Measurements from ENCODE around the gene C20orf96. TPM values are rescaled to one million over a fixed set of nuclear protein-coding genes. Genes with fewer than 3 reads are reported as not detected.

Gene C20orf96
- total and polyA plus RNA-seq, 2 donors (not counting 3 experiments of a cell fraction or from before 2014, with no cell fraction given), result 17.0 to 17.2 TPM

- peak; percentile 33 for FAIRE-seq
- DNase-seq (ENCODE audit: low read depth, low spot score), result no peak
- dilution Hi-C loops (cut with MboI; ENCODE audit: extremely low pct_ligation_motif_present, low sequenced_read_pairs) (no loop called here), intact Hi-C loops (cut with micrococcal nuclease) (no loop called here)
- no peak overlapping the region for H3K4me2 ChIP-seq (ENCODE audit: insufficient read depth, low read length)
- TF ChIP-seq POLR2AphosphoS5 (IDR thresholded peaks at IDR 0.05; ENCODE audit: insufficient read depth, low read depth, low read length), result no peak
- TF ChIP-seq MAX (IDR thresholded peaks at IDR 0.05; ENCODE audit: insufficient read depth, insufficient read length), result no peak
- TF ChIP-seq GATA2 (IDR thresholded peaks at IDR 0.05; ENCODE audit: insufficient read depth, insufficient read length, low read depth, low read length), result no peak
- no peak for TF ChIP-seq POLR2A (IDR thresholded peaks at IDR 0.05; ENCODE audit: low read depth, low read length)
- TF ChIP-seq FOS (IDR thresholded peaks at IDR 0.05; ENCODE audit: borderline replicate concordance, insufficient read depth, low read length), result no peak
- no peak for TF ChIP-seq EZH2 (IDR thresholded peaks at IDR 0.05; ENCODE audit: borderline replicate concordance, low read depth, low read length, severe bottlenecking)
- no peak for TF ChIP-seq CTCF (IDR thresholded peaks at IDR 0.05; ENCODE audit: extremely low read depth in 1 of 2, insufficient read depth in 1 of 2, low read depth in 1 of 2, low read length in 2 of 2)
- TF ChIP-seq JUN (IDR thresholded peaks at IDR 0.05; ENCODE audit: borderline replicate concordance, insufficient read depth, insufficient read length, low read depth), result no peak
- TF ChIP-seq MYC (IDR thresholded peaks at IDR 0.05; ENCODE audit: low read depth, low read length), result no peak
- peaks cover 13% of the 10 kb centered on the region for H3K4me1 ChIP-seq (ENCODE audit: control insufficient read depth, extremely low read depth, insufficient read depth, low read length)
- H3K4me3 ChIP-seq (replicated peaks in 1 of 3; ENCODE audit: insufficient read depth in 1 of 3, low read depth in 1 of 3, low read length in 3 of 3), result no peak overlapping the region
- H3K36me3 ChIP-seq (ENCODE audit: control insufficient read depth in 2 of 2, extremely low read depth in 1 of 2, insufficient read depth in 2 of 2, low read length in 2 of 2), result no peaks in the 10 kb centered on the region
- no peak overlapping the region for H3K27ac ChIP-seq (ENCODE audit: insufficient read depth, low read depth, low read length)
- no peaks in the 10 kb centered on the region for H3K27me3 ChIP-seq (ENCODE audit: control insufficient read depth in 2 of 2, insufficient read depth in 2 of 2, low read length in 2 of 2)
- H3K79me2 ChIP-seq (ENCODE audit: control insufficient read depth, insufficient read depth, low read length), result no peaks in the 10 kb centered on the region
- no peak overlapping the region for H2AFZ ChIP-seq (ENCODE audit: low read depth, low read length)
- POLR2A ChIA-PET, result no interaction called here
- H3K9ac ChIP-seq (replicated peaks; ENCODE audit: extremely low read depth, insufficient read depth, low read length), result no peak overlapping the region
- H3K9me1 ChIP-seq (replicated peaks; ENCODE audit: control insufficient read depth, extremely low read depth, insufficient read depth, low read length), result no peaks in the 10 kb centered on the region
- CTCF ChIA-PET, result no interaction called here
- no TSS peak for BruUV-seq (replicated peaks)
- H3K9me3 ChIP-seq (replicated peaks; ENCODE audit: control insufficient read depth, insufficient read depth, low read length), result no peaks in the 10 kb centered on the region
- H4K20me1 ChIP-seq (replicated peaks; ENCODE audit: control insufficient read depth, extremely low read depth, insufficient read depth, low read length), result no peaks in the 10 kb centered on the region
Observed at GRCh38 chr20:316316-317068, 25.9 kb upstream of the C20orf96 start.
